Stimulated activated naive CD8-positive, alpha-beta T cell treated with anti-CD3 and anti-CD28 coated beads, Interleukin-15, amount 100 ng/mL, for 72 hours (primary cell): ENCODE results near the gene IRS1.

Experiments used
- ATAC-seq: fragments of 150-1000 bp; cut with Tn5 transposase; 2 replicates; pipeline ENCODE4 v1.10.0; 2021; ENCODE audit warnings: mild to moderate bottlenecking, moderate library complexity
- DNase-seq, 2 donors: peaks; one replicate each; pipeline ENCODE4 v3.0.0; 2021 to 2022
- H3K27ac Mint-ChIP-seq, 2 donors: one replicate each; pipeline ENCODE4 v1.8.0; 2022; ENCODE audit warnings: mild to moderate bottlenecking in 2 of 2, mixed read lengths in 2 of 2, moderate library complexity in 2 of 2
- H3K27me3 Mint-ChIP-seq: one replicate; pipeline ENCODE4 v1.8.0; 2022; ENCODE audit warnings: mixed read lengths
- H3K4me1 Mint-ChIP-seq: one replicate; pipeline ENCODE4 v1.8.0; 2022; ENCODE audit warnings: mild to moderate bottlenecking, mixed read lengths
- H3K4me3 Mint-ChIP-seq, 2 donors: one replicate each; pipeline ENCODE4 v1.8.0; 2022; ENCODE audit warnings: mild to moderate bottlenecking in 2 of 2, mixed read lengths in 2 of 2, moderate library complexity in 1 of 2
- H3K9me3 Mint-ChIP-seq, 2 donors: one replicate each; pipeline ENCODE4 v1.8.0; 2022; ENCODE audit warnings: mixed read lengths in 2 of 2

Gene IRS1

DNA sequence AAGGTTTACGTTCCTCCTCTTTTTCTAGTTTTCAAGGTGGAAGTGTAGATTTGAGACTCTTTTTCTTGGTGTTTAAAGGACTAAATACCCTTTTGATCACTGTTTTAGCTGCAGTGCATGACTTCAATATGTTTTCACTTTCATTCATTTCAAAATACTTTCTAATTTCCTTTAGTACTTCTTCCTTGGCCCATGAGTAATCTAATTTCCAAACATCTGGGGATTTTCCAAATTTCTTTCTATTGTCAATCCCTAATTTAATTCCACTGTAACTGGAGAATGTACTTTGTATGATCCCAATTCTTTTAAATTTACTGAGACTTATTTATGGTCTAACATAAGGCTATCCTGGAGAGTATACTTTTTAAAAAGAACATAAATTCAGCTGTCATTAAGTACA is 32.4 kb upstream of the IRS1 start:
- H3K27ac Mint-ChIP-seq: no peak overlapping the region
- peaks cover 19% of the 10 kb centered on the region for H3K4me1 Mint-ChIP-seq
- no peak overlapping the region for H3K4me3 Mint-ChIP-seq
- no peaks in the 10 kb centered on the region for H3K9me3 Mint-ChIP-seq
- no peak for ATAC-seq
- no peak for DNase-seq
- H3K27me3 Mint-ChIP-seq: no peaks in the 10 kb centered on the region

GRCh38 chr2:226831266-226831665 is 31.6 kb upstream of the IRS1 start:
- H3K27me3 Mint-ChIP-seq: no peaks in the 10 kb centered on the region
- no peak overlapping the region for H3K27ac Mint-ChIP-seq
- no peak for DNase-seq
- ATAC-seq: no peak
- no peaks in the 10 kb centered on the region for H3K9me3 Mint-ChIP-seq
- peaks cover 16% of the 10 kb centered on the region for H3K4me1 Mint-ChIP-seq
- no peak overlapping the region for H3K4me3 Mint-ChIP-seq

- peak overlapping the region in 1 of 2 donors; percentile 17 for H3K4me3 Mint-ChIP-seq
- ATAC-seq: no peak
- peaks cover 10% of the 10 kb centered on the region for H3K4me1 Mint-ChIP-seq
Measured at GRCh38 chr2:226829721-226830631, 30.4 kb upstream of the IRS1 start.

GRCh38 chr2:226828191-226828590 is 28.6 kb upstream of the IRS1 start:
- no peak for DNase-seq

More at GRCh38 chr2:226829721-226830631, 30.4 kb upstream of the IRS1 start:
- DNase-seq: no peak
- no peaks in the 10 kb centered on the region for H3K9me3 Mint-ChIP-seq
- no peak overlapping the region for H3K27ac Mint-ChIP-seq
- H3K27me3 Mint-ChIP-seq: no peaks in the 10 kb centered on the region

GRCh38 chr2:226825056-226825455 is 25.4 kb upstream of the IRS1 start:
- no peak for ATAC-seq
- no peak overlapping the region for H3K4me3 Mint-ChIP-seq
- no peaks in the 10 kb centered on the region for H3K4me1 Mint-ChIP-seq
- H3K9me3 Mint-ChIP-seq: no peaks in the 10 kb centered on the region
- DNase-seq: no peak
- no peaks in the 10 kb centered on the region for H3K27me3 Mint-ChIP-seq
- no peak overlapping the region for H3K27ac Mint-ChIP-seq

More at GRCh38 chr2:226828191-226828590, 28.6 kb upstream of the IRS1 start:
- Mint-ChIP-seq H3K4me1 (peaks cover 10% of the 10 kb centered on the region), H3K4me3 (no peak overlapping the region), H3K27ac (no peak overlapping the region), H3K9me3 (no peaks in the 10 kb centered on the region), H3K27me3 (no peaks in the 10 kb centered on the region)
- ATAC-seq: no peak

- Mint-ChIP-seq H3K27ac (no peak overlapping the region), H3K4me3 (no peak overlapping the region), H3K27me3 (peaks cover 16% of the 10 kb centered on the region), H3K9me3 (no peaks in the 10 kb centered on the region), H3K4me1 (no peaks in the 10 kb centered on the region)
- DNase-seq (no peak), ATAC-seq (no peak)
Measured at GRCh38 chr2:226818930-226819329, 19.3 kb upstream of the IRS1 start.

DNA sequence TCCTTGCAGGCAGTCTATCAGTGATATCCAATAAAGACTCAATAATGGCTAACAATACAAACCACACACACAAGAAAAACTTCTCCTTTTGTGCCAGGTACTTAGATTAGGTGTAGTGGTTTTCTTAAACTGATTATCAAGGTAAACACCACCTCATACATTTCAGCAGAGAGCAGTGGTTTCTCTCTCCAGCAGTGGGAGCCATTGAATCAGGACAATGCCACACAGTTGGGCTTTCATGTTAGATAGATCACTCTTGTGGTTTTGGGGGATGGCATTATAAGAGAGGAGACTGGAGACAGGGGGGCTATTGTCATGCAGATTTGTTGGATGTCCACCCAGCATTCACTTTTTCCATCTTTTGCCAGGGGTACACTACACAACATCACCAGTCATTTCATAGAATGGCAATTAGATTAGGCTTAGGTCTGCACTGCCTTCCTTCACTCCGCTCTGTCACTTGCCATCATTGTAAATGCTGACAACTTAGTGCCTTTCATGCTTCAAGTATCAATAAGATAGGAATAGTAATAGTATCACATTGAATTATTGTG is 13.6 kb upstream of the IRS1 start:
- no peak for ATAC-seq
- no peak for DNase-seq
- no peak overlapping the region for H3K27ac Mint-ChIP-seq
- H3K4me1 Mint-ChIP-seq: no peaks in the 10 kb centered on the region
- H3K4me3 Mint-ChIP-seq: no peak overlapping the region
- H3K9me3 Mint-ChIP-seq: no peaks in the 10 kb centered on the region
- H3K27me3 Mint-ChIP-seq: peaks cover 15% of the 10 kb centered on the region

GRCh38 chr2:226803410-226803809 is 3.8 kb upstream of the IRS1 start:
- Mint-ChIP-seq H3K4me1 (peaks cover 27% of the 10 kb centered on the region), H3K9me3 (no peaks in the 10 kb centered on the region), H3K27ac (no peak overlapping the region), H3K4me3 (no peak overlapping the region), H3K27me3 (peaks cover 25% of the 10 kb centered on the region)
- no peak for ATAC-seq
- DNase-seq: no peak

DNA sequence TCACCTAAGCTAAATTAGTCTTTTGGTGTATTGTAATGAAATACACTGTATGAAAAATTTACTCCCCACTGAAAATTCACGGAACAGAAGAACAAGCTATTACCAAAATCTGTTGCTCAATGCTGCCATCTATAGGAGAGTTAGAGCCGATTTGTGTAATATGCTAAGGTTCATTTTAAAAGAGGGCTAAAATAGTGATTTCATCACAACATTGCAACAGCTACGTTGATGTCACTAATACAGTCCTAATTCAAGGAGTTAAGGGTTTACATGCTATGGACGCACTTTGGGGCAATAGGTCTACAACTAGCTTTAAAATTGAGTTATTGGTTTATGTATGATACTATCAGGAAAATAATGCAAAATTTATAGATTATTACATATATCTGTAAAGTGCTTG is 3.0 kb upstream of the IRS1 start:
- peaks cover 21% of the 10 kb centered on the region for H3K27me3 Mint-ChIP-seq
- ATAC-seq (no peak), DNase-seq (peak in 1 of 2 donors; percentile 10)
- H3K9me3 Mint-ChIP-seq: no peaks in the 10 kb centered on the region
- H3K27ac Mint-ChIP-seq: no peak overlapping the region
- no peak overlapping the region for H3K4me3 Mint-ChIP-seq
- peaks cover 33% of the 10 kb centered on the region for H3K4me1 Mint-ChIP-seq

DNA sequence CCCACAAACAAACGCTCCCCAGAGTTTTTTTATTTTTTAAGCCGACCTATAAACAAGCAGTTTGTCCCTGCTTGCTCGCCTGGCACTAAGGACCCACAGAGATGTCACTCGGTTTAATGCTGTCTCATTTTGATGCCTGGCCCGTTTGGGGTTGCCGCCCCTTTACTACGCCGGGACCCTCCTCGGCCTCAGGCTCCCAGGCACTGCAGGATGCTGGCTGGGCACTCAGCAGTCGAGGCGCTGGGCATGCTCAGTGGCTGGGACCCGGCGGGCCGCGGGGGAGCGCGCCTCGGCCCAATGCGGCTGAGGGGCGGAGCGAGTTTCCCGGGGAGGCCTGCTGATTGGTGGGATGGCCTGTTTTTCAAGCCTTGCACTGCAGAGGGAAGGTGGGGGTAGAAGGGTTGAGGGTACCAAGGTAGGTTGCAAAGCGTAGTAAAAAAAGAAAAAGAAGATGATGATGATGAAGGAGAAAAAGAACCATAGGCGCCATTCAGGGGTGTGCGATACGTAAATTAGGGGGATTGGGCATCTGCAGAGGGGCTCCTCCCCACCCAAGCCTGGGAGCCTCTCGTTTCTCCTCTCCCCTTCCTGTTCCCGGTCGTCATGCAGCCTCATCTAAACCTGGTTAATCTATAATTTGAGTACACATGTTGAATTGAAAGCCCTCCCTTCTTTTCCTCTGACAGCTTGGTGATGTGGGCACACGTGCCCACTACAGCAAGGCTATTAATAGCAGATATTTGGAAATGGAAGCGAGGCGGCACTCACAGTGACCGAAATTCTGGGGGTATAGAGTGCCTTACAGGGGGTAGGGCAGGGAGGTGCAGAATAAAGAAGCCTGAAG is 1.5 kb upstream of the IRS1 start:
- peak; percentile 73 for ATAC-seq
- DNase-seq: peak; percentile 90
- H3K27me3 Mint-ChIP-seq: peaks cover 16% of the 10 kb centered on the region
- H3K4me1 Mint-ChIP-seq: peaks cover 48% of the 10 kb centered on the region
- peak overlapping the region in 1 of 2 donors; percentile 16 for H3K27ac Mint-ChIP-seq
- no peaks in the 10 kb centered on the region for H3K9me3 Mint-ChIP-seq
- peak overlapping the region; percentile 87 to 88 for H3K4me3 Mint-ChIP-seq

- H3K27me3 Mint-ChIP-seq: peaks cover 16% of the 10 kb centered on the region
Measured at GRCh38 chr2:226799976-226800940, 638 bp upstream of the IRS1 start.

DNA sequence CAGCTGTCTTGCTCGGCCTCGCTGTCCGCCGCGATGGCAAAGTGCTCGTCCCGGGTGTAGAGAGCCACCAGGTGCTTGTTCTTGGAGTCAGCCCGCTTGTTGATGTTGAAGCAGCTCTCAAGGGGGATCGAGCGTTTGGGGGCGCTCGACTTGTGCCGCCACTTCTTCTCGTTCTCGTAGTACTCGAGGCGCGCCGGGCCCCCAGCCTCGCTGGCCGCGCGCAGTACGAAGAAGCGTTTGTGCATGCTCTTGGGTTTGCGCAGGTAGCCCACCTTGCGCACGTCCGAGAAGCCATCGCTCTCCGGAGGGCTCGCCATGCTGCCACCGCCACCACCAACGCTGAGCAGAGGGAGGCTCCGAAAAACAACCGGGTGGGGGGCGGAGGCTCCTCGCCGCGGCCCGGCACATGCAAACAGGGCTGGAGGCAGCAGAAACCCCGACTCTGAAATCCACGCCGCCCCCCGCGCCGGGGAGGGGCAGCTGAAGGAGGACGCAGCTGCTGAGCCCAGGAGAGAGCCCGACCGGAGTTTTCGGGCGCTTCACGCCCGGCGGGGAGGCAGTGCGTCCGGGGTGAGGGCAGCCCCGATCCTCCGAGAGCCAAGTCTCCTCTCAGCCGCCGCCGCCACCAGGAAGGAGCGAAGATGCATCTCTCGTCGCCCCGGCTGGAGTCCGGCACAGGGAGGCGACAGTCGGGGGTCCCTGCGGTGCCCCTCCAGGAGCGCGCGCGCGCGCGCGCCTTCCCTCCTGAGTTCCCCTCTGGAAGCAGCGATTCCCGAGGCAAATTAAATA is 1.0 kb downstream of the IRS1 start:
- H3K9me3 Mint-ChIP-seq: no peaks in the 10 kb centered on the region
- peak overlapping the region in 1 of 2 donors; percentile 48 for H3K27ac Mint-ChIP-seq
- peak overlapping the region; percentile 87 to 88 for H3K4me3 Mint-ChIP-seq
- ATAC-seq (peak; percentile 34), DNase-seq (peak; percentile 67 to 71)
- H3K4me1 Mint-ChIP-seq: peaks cover 73% of the 10 kb centered on the region
- H3K27me3 Mint-ChIP-seq: peaks cover 9% of the 10 kb centered on the region

More at GRCh38 chr2:226799976-226800940, 638 bp upstream of the IRS1 start:
- peak; percentile 17 for DNase-seq
- H3K4me1 Mint-ChIP-seq: peaks cover 57% of the 10 kb centered on the region
- peak; percentile 1 for ATAC-seq
- no peaks in the 10 kb centered on the region for H3K9me3 Mint-ChIP-seq
- peak overlapping the region; percentile 87 to 88 for H3K4me3 Mint-ChIP-seq
- peak overlapping the region; percentile 19 to 85 for H3K27ac Mint-ChIP-seq

DNA sequence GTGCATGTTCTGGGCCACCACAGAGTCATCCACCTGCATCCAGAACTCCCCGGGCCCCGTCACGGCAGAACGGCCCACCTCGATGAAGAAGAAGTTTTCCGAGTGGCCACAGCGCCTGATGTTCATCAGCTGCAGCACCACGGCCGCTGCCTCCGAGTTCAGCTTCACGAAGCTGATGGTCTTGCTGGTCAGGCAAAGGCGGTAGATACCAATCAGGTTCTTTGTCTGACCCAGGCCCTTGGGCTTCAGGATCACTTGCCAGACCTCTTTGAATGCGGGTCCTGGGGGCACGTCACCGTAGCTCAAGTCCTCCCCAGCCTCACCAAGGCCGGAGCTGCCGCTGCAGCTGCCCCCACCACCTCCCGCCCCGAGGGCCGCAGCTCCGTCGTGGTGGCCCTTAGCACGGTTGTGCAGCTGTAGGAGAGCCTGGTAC is 1.6 kb downstream of the IRS1 start:
- H3K4me3 Mint-ChIP-seq: peak overlapping the region; percentile 87 to 88
- no peak overlapping the region for H3K27ac Mint-ChIP-seq
- ATAC-seq (no peak), DNase-seq (no peak)
- peaks cover 5% of the 10 kb centered on the region for H3K27me3 Mint-ChIP-seq
- H3K4me1 Mint-ChIP-seq: peaks cover 77% of the 10 kb centered on the region
- no peaks in the 10 kb centered on the region for H3K9me3 Mint-ChIP-seq
